GM12873 (cell line): Measurements from ENCODE around the gene PNPO.

Experiments used
- CTCF ChIP-seq: IDR thresholded peaks from 2 replicates; pipeline ENCODE4 v1.5.1; 2012; ENCODE audit warnings: low read depth, mild to moderate bottlenecking, moderate library complexity, low read length, control low read depth; ENCODE audit not compliant: insufficient read depth; ENCODE audit errors: missing control alignments

The PNPO gene

GRCh38 chr17:47993031-47993564 lies 51.7 kb downstream of the PNPO start:
- TF ChIP-seq CTCF, result no peak

GRCh38 chr17:47993964-47994363 lies 52.6 kb downstream of the PNPO start:
- no peak for TF ChIP-seq CTCF

DNA sequence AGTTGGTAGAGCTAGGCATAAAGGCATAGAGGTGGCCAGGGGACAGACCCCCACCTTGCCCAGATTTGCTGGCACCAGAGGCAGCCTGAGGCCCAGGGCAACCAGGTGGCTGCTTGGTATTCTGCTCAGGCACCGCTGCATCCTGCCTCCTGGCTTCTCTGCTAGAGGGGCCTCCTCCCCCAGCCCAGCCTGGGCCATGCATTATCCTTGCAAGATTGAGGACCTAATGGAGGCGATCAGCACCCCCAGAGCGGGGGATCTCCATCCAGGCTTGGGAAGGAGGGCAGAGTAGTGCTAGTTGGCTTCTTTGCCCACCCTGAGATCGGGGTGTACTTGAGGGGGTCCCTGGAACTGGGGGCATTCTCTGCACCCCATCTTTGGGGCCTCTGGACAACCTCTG lies 53.4 kb downstream of the PNPO start:
- TF ChIP-seq CTCF, result no peak

DNA sequence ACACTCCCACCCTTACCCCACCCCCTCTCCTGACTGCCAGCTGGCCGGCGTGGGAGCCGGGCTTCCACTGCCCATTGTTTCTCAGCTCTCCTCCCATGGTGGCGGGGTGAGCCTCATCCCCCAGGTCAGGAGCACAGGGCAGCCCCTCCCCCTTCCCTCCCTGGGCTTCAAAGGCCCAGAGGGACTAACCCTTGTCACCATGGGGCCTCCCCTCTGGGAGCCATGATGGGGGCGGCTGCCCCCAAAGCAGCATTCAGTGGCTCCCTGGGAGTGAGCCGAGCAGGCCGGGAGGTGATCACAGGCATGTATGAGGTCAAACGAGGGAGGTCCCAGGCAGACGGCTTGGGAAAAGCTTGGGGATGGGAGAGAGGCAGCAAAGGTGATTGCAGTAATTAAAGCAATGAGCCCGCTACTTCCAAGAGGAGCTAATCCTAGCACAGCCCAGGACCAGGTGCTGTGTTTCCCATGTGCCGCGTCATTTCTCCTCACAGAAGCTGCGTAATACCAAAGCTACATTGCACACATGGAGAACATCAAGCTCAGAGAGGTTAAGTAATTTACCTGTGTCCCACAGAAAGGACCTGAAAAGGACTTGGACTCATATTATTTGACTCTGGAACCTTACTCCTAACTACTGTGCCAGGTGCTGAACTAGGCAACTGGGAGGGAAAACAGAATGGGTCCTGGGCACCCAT lies 54.0 kb downstream of the PNPO start:
- TF ChIP-seq CTCF, result no peak

DNA sequence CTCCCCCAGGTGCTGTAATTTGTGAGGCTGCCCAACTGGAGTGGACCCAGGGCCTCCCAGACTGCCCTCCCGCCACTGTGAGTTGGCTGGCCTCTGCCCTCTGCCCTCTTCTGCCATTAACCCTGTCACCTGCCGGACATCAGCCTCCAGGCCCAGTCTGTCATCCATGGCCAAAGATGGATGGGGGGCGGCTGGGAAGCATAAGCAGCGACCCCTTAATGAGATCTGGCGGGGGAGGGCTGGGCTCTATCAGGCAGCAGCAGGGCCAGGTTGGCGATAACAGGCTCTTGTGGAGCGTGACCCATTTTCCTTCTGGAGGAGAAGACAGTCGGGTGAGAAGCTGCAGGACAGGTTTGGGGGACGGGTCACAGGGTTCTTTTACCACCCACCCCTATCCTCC lies 54.8 kb downstream of the PNPO start:
- no peak for TF ChIP-seq CTCF

GRCh38 chr17:47997586-47997985 lies 56.2 kb downstream of the PNPO start:
- no peak for TF ChIP-seq CTCF

DNA sequence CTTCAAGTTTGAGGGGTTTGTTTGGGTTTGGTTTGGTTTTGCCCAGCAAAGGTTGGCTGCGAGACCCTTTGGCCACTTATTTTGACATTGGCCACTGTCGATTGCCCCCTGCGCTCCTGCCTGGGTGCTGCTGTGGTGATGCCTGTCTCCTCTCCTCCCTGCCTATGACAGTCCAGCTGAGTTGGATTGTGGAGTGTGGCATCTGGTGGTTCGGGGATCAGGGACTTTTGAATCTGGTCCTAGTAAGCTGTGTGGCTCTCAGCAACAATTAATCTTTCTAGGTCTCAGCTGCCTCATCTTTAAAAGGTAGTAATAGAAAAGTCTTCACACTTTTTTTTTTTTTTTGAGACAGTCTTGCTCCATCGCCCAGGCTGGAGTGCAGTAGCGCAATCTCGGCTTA lies 56.7 kb downstream of the PNPO start:
- no peak for TF ChIP-seq CTCF
